Uterus (tissue), 2 donors: ENCODE measurements around the gene EEF2K.

Experiments used
- CTCF ChIP-seq, 4 experiments: fragments of 200-600 bp in 2 of 4; fragments of 450-650 bp in 2 of 4; sonication (generic) in 2 of 4; IDR thresholded peaks; one replicate each; pipeline ENCODE4 v1.5.1; 2016 to 2019; ENCODE audit warnings: antibody characterized with exemption in 4 of 4, mild to moderate bottlenecking in 2 of 4, moderate library complexity in 1 of 4
- POLR2A ChIP-seq, 2 donors: fragments of 450-650 bp; IDR thresholded peaks; one replicate each; pipeline ENCODE4 v1.6.1; 2016; ENCODE audit warnings: antibody characterized with exemption in 2 of 2, mild to moderate bottlenecking in 1 of 2, moderate library complexity in 1 of 2

DNA sequence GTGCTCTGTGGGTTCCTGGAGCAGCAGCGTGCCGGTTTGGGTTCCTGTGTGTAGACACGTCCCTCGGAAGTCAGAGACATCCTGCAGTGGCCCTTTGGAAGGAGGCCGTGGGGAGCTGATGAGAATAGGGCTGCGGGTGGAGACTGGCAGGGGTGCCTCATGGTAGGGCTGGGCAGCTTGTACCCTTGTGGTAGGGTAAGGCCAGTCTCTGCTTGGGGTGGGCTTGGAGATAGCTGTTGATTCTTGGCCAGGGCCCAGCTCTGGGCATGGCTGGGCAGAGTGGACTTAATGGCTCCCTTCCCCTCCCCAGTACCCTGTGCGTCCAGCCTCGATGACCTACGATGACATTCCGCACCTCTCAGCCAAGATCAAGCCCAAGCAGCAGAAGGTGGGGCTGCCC is 101.8 kb downstream of the EEF2K start:
- TF ChIP-seq CTCF (IDR thresholded peaks at IDR 0.05) (no peak), POLR2A (IDR thresholded peaks at IDR 0.05) (no peak)
